Fibroblast of skin of left biceps (primary cell): ENCODE results near the gene MAGEA10.
"Not testable (repeated sequence)": the region's sequence is repeated elsewhere in the genome, so short reads cannot be mapped to it uniquely, and the experiment has no call there.

ENCODE experiments used
- DNase-seq, 2 experiments: peaks; one replicate each; pipeline ENCODE4 v3.0.0-alpha.2; 2013; ENCODE audit warnings: low read depth in 2 of 2

MAGEA10 gene

GRCh38 chrX:152138388-152138784 lies at the start of gene MAGEA10:
TSS of gene MAGEA10 (minus strand) at chrX:152138577. CDS start at chrX:152135620, 2,957 bp downstream.
- DNase-seq = no peak

DNA sequence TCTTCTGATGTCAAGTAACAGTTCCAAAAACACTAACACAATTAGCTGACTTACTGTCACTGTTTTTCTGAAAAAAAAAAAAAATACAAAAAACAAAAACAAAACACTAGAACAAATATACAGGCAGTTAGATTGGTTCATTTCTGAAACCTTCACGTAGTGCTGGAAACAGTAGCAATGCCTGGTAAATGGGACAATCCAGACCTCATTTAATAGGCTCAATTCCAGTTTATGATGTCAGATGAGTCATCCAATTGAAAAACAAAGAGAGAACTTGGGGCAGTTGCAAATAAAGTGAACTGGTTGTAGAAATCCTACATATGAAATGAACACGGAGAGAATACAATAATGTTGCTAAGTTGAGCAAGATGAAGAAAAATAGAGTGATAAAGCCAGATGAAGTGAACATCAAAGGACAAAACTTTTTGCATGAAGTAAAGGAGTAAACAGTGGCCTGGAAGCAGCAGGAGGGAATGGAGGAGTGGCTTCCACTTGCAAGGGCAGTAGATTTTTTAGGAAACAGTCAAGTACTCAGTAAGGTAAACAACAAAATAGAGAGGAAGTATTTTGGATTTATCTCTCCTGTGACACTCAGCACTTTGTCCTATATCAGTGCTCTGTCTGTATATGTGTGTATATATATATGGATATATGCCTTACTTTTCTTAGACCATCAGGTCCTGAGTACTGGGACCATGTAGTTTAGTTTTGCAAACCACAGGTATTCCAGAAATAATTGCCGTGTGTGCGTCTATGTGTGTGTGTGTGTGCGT lies 39.3 kb upstream of the MAGEA10 start:
- no peak for DNase-seq

- no peak for DNase-seq
Measured at GRCh38 chrX:152177052-152177451, 38.7 kb upstream of the MAGEA10 start.

- DNase-seq = not testable (repeated sequence)
Measured at GRCh38 chrX:152175892-152176291, 37.5 kb upstream of the MAGEA10 start.

DNA sequence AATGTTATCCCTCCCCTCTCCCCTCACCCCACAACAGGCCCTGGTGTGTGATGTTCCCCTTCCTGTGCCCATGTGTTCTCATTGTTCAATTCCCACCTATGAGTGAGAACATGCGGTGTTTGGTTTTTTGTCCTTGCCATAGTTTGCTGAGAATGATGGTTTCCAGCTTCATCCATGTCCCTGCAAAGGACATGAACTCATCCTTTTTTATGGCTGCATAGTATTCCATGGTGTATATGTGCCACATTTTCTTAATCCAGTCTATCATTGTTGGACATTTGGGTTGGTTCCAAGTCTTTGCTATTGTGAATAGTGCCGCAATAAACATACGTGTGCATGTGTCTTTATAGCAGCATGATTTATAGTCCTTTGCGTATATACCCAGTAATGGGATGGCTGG lies 35.5 kb upstream of the MAGEA10 start:
- not testable (repeated sequence) for DNase-seq

DNA sequence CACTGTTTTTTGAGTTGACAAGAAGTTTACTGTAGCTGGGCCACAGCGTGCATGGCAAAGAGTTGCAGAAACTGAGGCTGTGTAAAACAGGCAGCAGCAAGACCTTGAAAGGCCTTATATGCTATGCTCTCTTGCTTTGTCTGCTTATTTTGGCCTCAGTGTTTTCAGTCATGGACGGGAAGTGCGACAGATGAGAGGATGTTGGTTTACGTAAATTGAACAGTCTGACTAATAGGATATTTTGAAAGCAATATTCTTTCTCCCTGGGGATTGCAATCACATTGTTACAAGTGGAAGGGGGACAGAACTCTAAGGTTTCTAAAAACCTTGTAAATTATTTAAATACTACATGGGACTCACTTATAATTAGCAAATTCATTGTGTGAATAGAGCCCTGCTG lies 32.2 kb upstream of the MAGEA10 start:
- DNase-seq = no peak

DNA sequence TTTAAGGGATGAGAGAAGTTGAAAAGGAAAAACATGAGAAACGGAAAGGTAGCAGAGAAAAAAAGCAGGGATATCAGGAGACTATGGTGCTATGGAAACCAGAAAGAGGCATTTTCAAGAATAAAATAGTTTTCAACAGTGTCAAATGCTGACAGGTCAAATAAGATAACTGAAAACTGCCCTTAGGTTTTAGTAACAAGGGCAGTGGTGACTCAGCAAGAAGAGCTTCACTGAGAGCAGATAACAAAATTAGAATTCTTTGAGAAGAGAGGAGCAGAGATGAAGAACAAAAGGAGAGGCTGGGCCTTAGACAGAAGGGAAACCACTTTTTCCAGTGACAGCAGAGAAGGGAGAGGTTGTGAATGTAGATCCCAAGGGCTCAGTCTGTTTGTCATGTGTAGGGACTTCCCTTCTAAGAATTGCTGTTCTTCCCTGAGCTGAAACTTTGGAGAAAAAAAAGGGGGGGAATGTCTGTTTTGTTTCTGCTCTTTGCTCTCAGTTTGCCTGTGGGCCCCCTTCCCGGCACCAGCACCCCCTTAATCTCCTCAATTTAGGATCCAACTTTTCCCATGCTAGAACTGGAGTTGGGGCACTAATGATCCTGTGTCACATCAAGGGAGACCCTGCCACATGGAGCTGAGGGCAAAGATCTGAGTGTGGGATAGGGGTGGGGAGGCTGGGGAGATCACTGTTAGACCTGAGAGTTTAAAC lies 26.8 kb upstream of the MAGEA10 start:
- no peak for DNase-seq

- DNase-seq = no peak
Measured at GRCh38 chrX:152157042-152157441, 18.7 kb upstream of the MAGEA10 start.

GRCh38 chrX:152155766-152156310 lies 17.5 kb upstream of the MAGEA10 start:
- DNase-seq = no peak

- no peak for DNase-seq
Measured at GRCh38 chrX:152154050-152154449, 15.7 kb upstream of the MAGEA10 start.

GRCh38 chrX:152151256-152151655 lies 12.9 kb upstream of the MAGEA10 start:
- DNase-seq = no peak

DNA sequence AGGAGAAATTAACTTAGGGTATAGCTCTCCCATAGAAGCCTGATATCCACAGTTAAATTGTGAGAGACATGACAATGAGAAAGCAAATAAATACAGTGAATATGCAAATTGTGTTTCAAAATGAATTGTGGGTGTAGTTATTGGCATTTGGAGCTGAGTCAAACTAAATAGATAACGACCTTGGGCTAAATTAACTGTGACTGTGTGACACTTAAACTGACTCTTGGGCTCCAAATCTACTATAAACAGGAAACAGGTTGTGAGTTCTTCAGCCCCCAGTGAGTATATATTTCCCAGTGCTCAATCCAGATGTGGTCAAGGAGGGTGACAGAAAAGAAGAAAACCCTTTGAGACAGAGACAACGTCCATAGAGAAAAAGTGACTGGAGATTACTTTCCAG lies 11.3 kb upstream of the MAGEA10 start:
- DNase-seq = no peak

DNA sequence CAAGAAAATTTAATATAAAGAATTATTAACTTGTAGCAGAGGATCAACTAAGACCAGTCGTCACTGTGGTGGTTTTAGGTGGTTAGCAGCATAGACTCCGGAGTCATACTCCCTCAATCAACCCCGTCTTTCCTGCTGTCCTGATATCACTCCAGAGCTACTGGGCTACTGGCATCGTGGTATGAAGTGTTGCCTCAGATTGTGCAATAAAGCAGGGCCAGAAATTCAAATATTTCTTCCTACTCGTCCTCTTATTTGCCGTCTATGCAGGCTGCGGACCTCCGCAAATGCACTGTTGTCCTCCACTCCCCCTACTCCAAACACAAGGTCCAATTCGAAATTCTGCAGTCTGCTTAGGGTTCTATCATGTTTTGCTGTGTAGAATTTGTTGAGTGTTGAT lies 1.2 kb upstream of the MAGEA10 start:
- no peak for DNase-seq

GRCh38 chrX:152137771-152138387 lies 498 bp downstream of the MAGEA10 start:
- no peak for DNase-seq

DNA sequence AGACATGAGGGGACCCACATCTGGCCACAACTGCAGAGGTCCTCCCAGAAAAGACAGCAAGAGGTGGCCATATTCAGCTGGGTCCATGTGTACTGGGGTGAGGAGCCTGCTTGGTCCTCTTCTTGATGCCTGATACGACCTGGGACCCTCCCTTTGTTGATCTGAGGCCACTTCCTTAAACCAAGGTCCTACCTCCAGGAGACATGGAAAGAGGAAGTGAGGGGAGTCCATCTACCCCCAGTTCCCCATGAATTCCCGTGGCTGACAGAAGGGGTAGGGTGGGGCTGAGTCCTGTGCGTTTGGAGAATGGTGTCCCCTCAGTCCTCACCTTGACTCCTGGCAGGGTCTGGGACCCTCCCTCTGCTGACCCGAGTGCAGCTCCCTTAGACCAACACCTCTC lies 2.1 kb downstream of the MAGEA10 start:
- DNase-seq = no peak

DNA sequence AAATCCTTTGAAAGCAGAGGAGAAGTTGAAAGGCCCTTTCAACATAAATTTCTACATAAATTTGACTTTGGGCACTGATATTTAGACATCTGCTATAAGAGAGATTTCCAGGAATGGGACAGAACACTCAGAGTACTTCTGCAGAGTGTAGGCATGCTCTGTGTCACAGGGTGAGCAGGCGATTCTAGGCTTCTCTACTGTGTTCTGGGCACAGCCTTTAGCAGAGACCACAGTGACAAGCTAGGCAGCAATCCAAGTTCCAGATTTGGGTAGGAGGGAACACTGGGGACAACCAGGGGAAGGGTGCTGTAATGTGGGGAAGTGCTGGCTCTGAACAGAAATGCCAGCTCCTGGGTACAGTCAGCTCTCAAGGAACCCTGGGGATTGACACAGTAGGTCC lies 6.9 kb downstream of the MAGEA10 start:
- DNase-seq = no peak

GRCh38 chrX:152129069-152129844 lies 9.1 kb downstream of the MAGEA10 start:
- DNase-seq = not testable (repeated sequence)

- no peak for DNase-seq
Measured at GRCh38 chrX:152117305-152117704, 21.1 kb downstream of the MAGEA10 start.

DNA sequence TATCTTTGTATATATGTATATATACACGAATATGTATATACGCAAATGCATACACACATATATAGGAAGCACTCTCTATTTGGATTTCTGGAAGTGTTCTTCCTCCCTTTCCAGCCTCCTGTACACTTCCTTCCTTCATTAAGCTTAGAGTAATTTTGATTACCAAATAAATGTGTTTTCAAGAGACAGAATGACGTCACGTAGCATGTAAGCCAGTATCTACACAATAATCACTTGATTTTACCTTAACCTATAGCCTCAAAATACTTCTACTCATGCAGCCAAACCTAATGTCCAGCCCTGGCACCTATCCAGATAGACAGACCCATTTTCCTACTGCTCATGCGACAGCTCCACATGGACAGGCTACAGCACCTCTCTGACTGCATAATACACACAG lies 29.9 kb downstream of the MAGEA10 start:
- DNase-seq = no peak

DNA sequence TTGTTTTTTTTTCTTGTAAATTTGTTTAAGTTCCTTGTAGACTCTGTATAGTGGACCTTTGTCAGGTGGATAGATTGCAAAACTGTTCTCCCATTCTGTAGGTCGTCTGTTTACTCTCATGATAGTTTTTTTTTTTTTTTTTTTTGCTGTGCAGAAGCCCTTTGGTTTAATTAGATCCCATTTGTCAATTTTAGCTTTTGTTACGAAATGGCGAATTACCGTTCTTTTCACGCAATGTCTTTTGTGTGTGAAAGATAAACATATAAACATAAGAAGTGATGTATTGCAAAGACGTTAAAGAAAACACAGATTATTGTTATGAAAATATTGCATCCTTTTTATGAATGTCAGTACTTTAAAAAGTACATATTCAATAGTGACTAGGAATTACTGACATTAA lies 34.5 kb downstream of the MAGEA10 start:
- no peak for DNase-seq

GRCh38 chrX:152086141-152086540 lies 52.2 kb downstream of the MAGEA10 start:
- no peak for DNase-seq
